Immature natural killer cell (primary cell): ENCODE measurements around the gene IGF2BP2. TPM values are rescaled to one million over a fixed set of nuclear protein-coding genes. Genes with fewer than 3 reads are reported as not detected.
"Not testable (repeated sequence)": the region's sequence is repeated elsewhere in the genome, so short reads cannot be mapped to it uniquely, and the experiment has no call there.

ENCODE experiments used
- DNase-seq, 3 donors: peaks; one replicate each; pipeline ENCODE4 v3.0.0; 2022; ENCODE audit warnings: mixed read lengths in 1 of 3
- H3K27ac Mint-ChIP-seq, 6 donors: one replicate each; pipeline ENCODE4 v1.8.0; 2020; ENCODE audit warnings: mixed read lengths in 6 of 6, mild to moderate bottlenecking in 5 of 6, inconsistent platforms in 4 of 6, moderate library complexity in 3 of 6
- H3K27me3 Mint-ChIP-seq, 3 donors: one replicate each; pipeline ENCODE4 v1.8.0; 2020 to 2021; ENCODE audit warnings: low read depth in 3 of 3, mild to moderate bottlenecking in 3 of 3, mixed read lengths in 3 of 3, moderate library complexity in 3 of 3, inconsistent platforms in 1 of 3
- H3K36me3 Mint-ChIP-seq, 3 donors: one replicate each; pipeline ENCODE4 v1.8.0; 2020; ENCODE audit warnings: mixed read lengths in 3 of 3, inconsistent platforms in 2 of 3, mild to moderate bottlenecking in 2 of 3
- H3K4me1 Mint-ChIP-seq, 2 donors: one replicate each; pipeline ENCODE4 v1.8.0; 2020; ENCODE audit warnings: inconsistent platforms in 2 of 2, mild to moderate bottlenecking in 2 of 2, mixed read lengths in 2 of 2, moderate library complexity in 1 of 2
- H3K4me3 Mint-ChIP-seq, 5 donors: one replicate each; pipeline ENCODE4 v1.8.0; 2020; ENCODE audit warnings: mild to moderate bottlenecking in 5 of 5, mixed read lengths in 5 of 5, inconsistent platforms in 3 of 5, moderate library complexity in 3 of 5
- H3K9me3 Mint-ChIP-seq, 6 donors: one replicate each; pipeline ENCODE4 v1.8.0; 2020; ENCODE audit warnings: mild to moderate bottlenecking in 6 of 6, mixed read lengths in 6 of 6, inconsistent platforms in 4 of 6, moderate library complexity in 3 of 6
- polyA plus RNA-seq, 3 donors: library from polyadenylated mRNA; unstranded; fragments of 300-500 nt; fragmentation: Illumina TruSeq; gene quantifications; one replicate each; pipeline ENCODE4 v1.2.3, GENCODE V29; 2021

The IGF2BP2 gene
- polyA plus RNA-seq, 3 donors from 2014 or later: 0.42 to 0.86 (median 0.43) TPM

- DNase-seq, H3K36me3 Mint-ChIP-seq, H3K4me3 Mint-ChIP-seq, H3K4me1 Mint-ChIP-seq, H3K27ac Mint-ChIP-seq, H3K27me3 Mint-ChIP-seq, H3K9me3 Mint-ChIP-seq: not testable (repeated sequence)
Observed at GRCh38 chr3:185786258-185786657, 38.6 kb downstream of the IGF2BP2 start.

GRCh38 chr3:185784317-185784716 lies 40.5 kb downstream of the IGF2BP2 start:
- Mint-ChIP-seq H3K4me1 (no peaks in the 10 kb centered on the region), H3K27ac (peak overlapping the region in 1 of 6 donors; percentile 15), H3K4me3 (no peak overlapping the region), H3K27me3 (peaks cover 0 to 2% (median 0%) of the 10 kb centered on the region in 3 donors), H3K36me3 (no peaks in the 10 kb centered on the region), H3K9me3 (no peaks in the 10 kb centered on the region)
- no peak for DNase-seq

- H3K9me3 Mint-ChIP-seq: peaks cover 0 to under 1% (median 0%) of the 10 kb centered on the region in 6 donors
- no peaks in the 10 kb centered on the region for H3K4me1 Mint-ChIP-seq
- no peaks in the 10 kb centered on the region for H3K36me3 Mint-ChIP-seq
- no peak overlapping the region for H3K4me3 Mint-ChIP-seq
- no peak for DNase-seq
- H3K27me3 Mint-ChIP-seq: peaks cover 0 to 2% (median 0%) of the 10 kb centered on the region in 3 donors
- no peak overlapping the region for H3K27ac Mint-ChIP-seq
Observed at GRCh38 chr3:185781759-185782158, 43.1 kb downstream of the IGF2BP2 start.

- no peaks in the 10 kb centered on the region for H3K36me3 Mint-ChIP-seq
- DNase-seq: no peak
- H3K4me3 Mint-ChIP-seq: no peak overlapping the region
- no peak overlapping the region for H3K27ac Mint-ChIP-seq
- peaks cover 0 to 2% (median 0%) of the 10 kb centered on the region in 3 donors for H3K27me3 Mint-ChIP-seq
- no peaks in the 10 kb centered on the region for H3K4me1 Mint-ChIP-seq
- peaks cover 0 to 1% (median 0%) of the 10 kb centered on the region in 6 donors for H3K9me3 Mint-ChIP-seq
Observed at GRCh38 chr3:185779461-185779860, 45.4 kb downstream of the IGF2BP2 start.

GRCh38 chr3:185778821-185779220 lies 46.0 kb downstream of the IGF2BP2 start:
- Mint-ChIP-seq H3K4me1 (peaks cover 4 to 5% of the 10 kb centered on the region in 2 donors), H3K9me3 (peaks cover 0 to 1% (median 0%) of the 10 kb centered on the region in 6 donors), H3K27ac (no peak overlapping the region), H3K27me3 (no peaks in the 10 kb centered on the region), H3K4me3 (no peak overlapping the region), H3K36me3 (no peaks in the 10 kb centered on the region)
- no peak for DNase-seq

- Mint-ChIP-seq H3K27me3 (no peaks in the 10 kb centered on the region), H3K9me3 (peaks cover 0 to 1% (median 0%) of the 10 kb centered on the region in 6 donors), H3K36me3 (no peaks in the 10 kb centered on the region), H3K4me1 (peaks cover 10 to 11% of the 10 kb centered on the region in 2 donors), H3K27ac (no peak overlapping the region), H3K4me3 (no peak overlapping the region)
- no peak for DNase-seq
Observed at GRCh38 chr3:185778094-185778493, 46.7 kb downstream of the IGF2BP2 start.

GRCh38 chr3:185770109-185770508 lies 54.7 kb downstream of the IGF2BP2 start:
- H3K27me3 Mint-ChIP-seq: peaks cover 0 to 3% (median 3%) of the 10 kb centered on the region in 3 donors
- no peaks in the 10 kb centered on the region for H3K9me3 Mint-ChIP-seq
- no peak for DNase-seq
- H3K4me3 Mint-ChIP-seq: no peak overlapping the region
- H3K4me1 Mint-ChIP-seq: peaks cover 13 to 16% of the 10 kb centered on the region in 2 donors
- no peaks in the 10 kb centered on the region for H3K36me3 Mint-ChIP-seq
- H3K27ac Mint-ChIP-seq: no peak overlapping the region

- H3K27me3 Mint-ChIP-seq, H3K36me3 Mint-ChIP-seq, H3K4me3 Mint-ChIP-seq: not testable (repeated sequence)
Observed at GRCh38 chr3:185768578-185768982, 56.3 kb downstream of the IGF2BP2 start.

GRCh38 chr3:185767002-185767688 lies 57.7 kb downstream of the IGF2BP2 start:
- Mint-ChIP-seq H3K27ac (no peak overlapping the region), H3K4me3 (no peak overlapping the region), H3K4me1 (peaks cover 13 to 14% of the 10 kb centered on the region in 2 donors), H3K27me3 (peaks cover 0 to 3% (median 2%) of the 10 kb centered on the region in 3 donors), H3K36me3 (no peaks in the 10 kb centered on the region), H3K9me3 (no peaks in the 10 kb centered on the region)
- DNase-seq: no peak

More at GRCh38 chr3:185768578-185768982, 56.3 kb downstream of the IGF2BP2 start:
- H3K9me3 Mint-ChIP-seq, H3K27ac Mint-ChIP-seq: not testable (repeated sequence)
- peak; percentile 51 to 54 (median 54) for DNase-seq
- H3K4me1 Mint-ChIP-seq: peaks cover 10 to 11% of the 10 kb centered on the region in 2 donors

GRCh38 chr3:185766329-185767001 lies 58.4 kb downstream of the IGF2BP2 start:
- no peaks in the 10 kb centered on the region for H3K9me3 Mint-ChIP-seq
- peak overlapping the region in 1 of 6 donors; percentile 24 for H3K27ac Mint-ChIP-seq
- peaks cover 18 to 20% of the 10 kb centered on the region in 2 donors for H3K4me1 Mint-ChIP-seq
- no peak overlapping the region for H3K4me3 Mint-ChIP-seq
- DNase-seq: no peak
- H3K36me3 Mint-ChIP-seq: no peaks in the 10 kb centered on the region
- peaks cover 2 to 4% (median 3%) of the 10 kb centered on the region in 3 donors for H3K27me3 Mint-ChIP-seq

GRCh38 chr3:185764980-185765370 lies 59.9 kb downstream of the IGF2BP2 start:
- peaks cover 22 to 26% of the 10 kb centered on the region in 2 donors for H3K4me1 Mint-ChIP-seq
- no peaks in the 10 kb centered on the region for H3K9me3 Mint-ChIP-seq
- H3K27ac Mint-ChIP-seq: no peak overlapping the region

GRCh38 chr3:185764163-185764979 lies 60.5 kb downstream of the IGF2BP2 start:
- H3K4me3 Mint-ChIP-seq: peak overlapping the region in 1 of 5 donors; percentile 33
- no peaks in the 10 kb centered on the region for H3K36me3 Mint-ChIP-seq
- peaks cover 0 to 7% (median 4%) of the 10 kb centered on the region in 3 donors for H3K27me3 Mint-ChIP-seq
- peaks cover 22 to 26% of the 10 kb centered on the region in 2 donors for H3K4me1 Mint-ChIP-seq
- no peak overlapping the region for H3K27ac Mint-ChIP-seq
- no peak for DNase-seq
- no peaks in the 10 kb centered on the region for H3K9me3 Mint-ChIP-seq

More at GRCh38 chr3:185764980-185765370, 59.9 kb downstream of the IGF2BP2 start:
- DNase-seq: no peak
- Mint-ChIP-seq H3K36me3 (no peaks in the 10 kb centered on the region), H3K4me3 (no peak overlapping the region), H3K27me3 (peaks cover 0 to 7% (median 4%) of the 10 kb centered on the region in 3 donors)

GRCh38 chr3:185763347-185764005 lies 61.4 kb downstream of the IGF2BP2 start:
- no peaks in the 10 kb centered on the region for H3K36me3 Mint-ChIP-seq
- H3K27ac Mint-ChIP-seq: no peak overlapping the region
- peak overlapping the region in 2 of 5 donors; percentile 11 to 26 for H3K4me3 Mint-ChIP-seq
- DNase-seq: no peak
- peaks cover 21 to 26% of the 10 kb centered on the region in 2 donors for H3K4me1 Mint-ChIP-seq
- no peaks in the 10 kb centered on the region for H3K9me3 Mint-ChIP-seq
- H3K27me3 Mint-ChIP-seq: peaks cover 0 to 7% (median 4%) of the 10 kb centered on the region in 3 donors
